Esophagus squamous epithelium (tissue), 5 donors: Measurements from ENCODE around the gene GTF3C1. TPM values are rescaled to one million over a fixed set of nuclear protein-coding genes. Genes with fewer than 3 reads are reported as not detected.

Experiments used
- DNase-seq: peaks from one replicate; lab custom pipeline; 2025; lab: John Stamatoyannopoulos, UW
- H3K27ac ChIP-seq, 4 donors: fragments of 200-600 bp; sonication (generic); one replicate each; pipeline ENCODE4 v1.5.1; 2016 to 2019; ENCODE audit warnings: mild to moderate bottlenecking in 1 of 4
- H3K27me3 ChIP-seq, 4 donors: fragments of 200-600 bp; sonication (generic); 1 replicate in 3 of 4; 2 replicates in 1 of 4; pipeline versions ENCODE4 v1.5.1 to v1.6.0; 2017 to 2021; ENCODE audit warnings: antibody characterized with exemption in 1 of 4
- H3K36me3 ChIP-seq, 3 donors: fragments of 200-600 bp; sonication (generic); one replicate each; pipeline ENCODE4 v1.5.1; 2016 to 2019
- H3K4me1 ChIP-seq, 3 donors: fragments of 200-600 bp; sonication (generic); one replicate each; pipeline ENCODE4 v1.5.1; 2017 to 2019
- H3K4me3 ChIP-seq, 4 donors: fragments of 200-600 bp; sonication (generic); 1 replicate in 3 of 4; 2 replicates in 1 of 4; pipeline ENCODE4 v1.5.1; 2016 to 2019; ENCODE audit warnings: mild to moderate bottlenecking in 2 of 4, moderate library complexity in 1 of 4
- H3K9me3 ChIP-seq, 3 donors: fragments of 200-600 bp; sonication (generic); one replicate each; pipeline ENCODE4 v1.5.1; 2016 to 2019
- POLR2A ChIP-seq, 4 donors: fragments of 450-650 bp; IDR thresholded peaks; one replicate each; pipeline ENCODE4 v1.6.1; 2017; ENCODE audit warnings: antibody characterized with exemption in 4 of 4, mild to moderate bottlenecking in 4 of 4, moderate library complexity in 3 of 4
- WGBS, 2 donors: methylation state at CpG; one replicate each; pipeline ENCODE4 v1.1.5; 2018; 5-methylcytosine and 5-hydroxymethylcytosine counted together
- intact Hi-C: fragments of 100-400 bp; cut with DNase I; formaldehyde crosslinking; loops from one replicate; pipeline ENCODE4 v1.15.0; 2022
- total RNA-seq, 4 donors: library from RNA; depleted of rRNA; stranded (reverse); fragments of >200 nt; gene quantifications; one replicate each; pipeline ENCODE4 v1.1.0, GENCODE V29; 2016
- TF ChIP-seq, protein P1 (sequence below), 6 experiments: fragments of 450-650 bp in 4 of 6; fragments of 200-600 bp in 2 of 6; sonication (generic) in 2 of 6; IDR thresholded peaks; one replicate each; pipeline ENCODE4 v1.5.1; 2016 to 2019; ENCODE audit warnings: antibody characterized with exemption in 6 of 6, mild to moderate bottlenecking in 4 of 6, moderate library complexity in 4 of 6
- donor health status: DM: yes; HTN: yes; CAD: no.

Gene GTF3C1
- total RNA-seq, 4 donors from 2014 or later: 76.5 to 171 (median 84.9) TPM

- no peaks in the 10 kb centered on the region for H3K36me3 ChIP-seq
- no peak overlapping the region for H3K4me3 ChIP-seq
- peaks cover 0 to 17% (median 11%) of the 10 kb centered on the region in 3 donors for H3K4me1 ChIP-seq
- H3K9me3 ChIP-seq: peaks cover 0 to 6% (median 6%) of the 10 kb centered on the region in 3 donors
- no peak for DNase-seq
- peaks cover 0 to 48% (median 0%) of the 10 kb centered on the region in 4 donors for H3K27me3 ChIP-seq
- 10 to 30% methylated on average over 9 to 13 of the region's 31 CpGs for WGBS, 2 donors
- intact Hi-C loops: loop anchor here (5.0 to 10.0 kb wide), 2 partner anchors 72 to 295 kb away; no protein-coding TSS in a partner anchor
- no peak overlapping the region for H3K27ac ChIP-seq
- no peak for TF ChIP-seq POLR2A (IDR thresholded peaks at IDR 0.05)
- TF ChIP-seq, protein P1, sequence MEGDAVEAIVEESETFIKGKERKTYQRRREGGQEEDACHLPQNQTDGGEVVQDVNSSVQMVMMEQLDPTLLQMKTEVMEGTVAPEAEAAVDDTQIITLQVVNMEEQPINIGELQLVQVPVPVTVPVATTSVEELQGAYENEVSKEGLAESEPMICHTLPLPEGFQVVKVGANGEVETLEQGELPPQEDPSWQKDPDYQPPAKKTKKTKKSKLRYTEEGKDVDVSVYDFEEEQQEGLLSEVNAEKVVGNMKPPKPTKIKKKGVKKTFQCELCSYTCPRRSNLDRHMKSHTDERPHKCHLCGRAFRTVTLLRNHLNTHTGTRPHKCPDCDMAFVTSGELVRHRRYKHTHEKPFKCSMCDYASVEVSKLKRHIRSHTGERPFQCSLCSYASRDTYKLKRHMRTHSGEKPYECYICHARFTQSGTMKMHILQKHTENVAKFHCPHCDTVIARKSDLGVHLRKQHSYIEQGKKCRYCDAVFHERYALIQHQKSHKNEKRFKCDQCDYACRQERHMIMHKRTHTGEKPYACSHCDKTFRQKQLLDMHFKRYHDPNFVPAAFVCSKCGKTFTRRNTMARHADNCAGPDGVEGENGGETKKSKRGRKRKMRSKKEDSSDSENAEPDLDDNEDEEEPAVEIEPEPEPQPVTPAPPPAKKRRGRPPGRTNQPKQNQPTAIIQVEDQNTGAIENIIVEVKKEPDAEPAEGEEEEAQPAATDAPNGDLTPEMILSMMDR (IDR thresholded peaks at IDR 0.05): no peak
These were observed 100.1 kb downstream of the GTF3C1 start for GRCh38 chr16:27449434-27450195.

DNA sequence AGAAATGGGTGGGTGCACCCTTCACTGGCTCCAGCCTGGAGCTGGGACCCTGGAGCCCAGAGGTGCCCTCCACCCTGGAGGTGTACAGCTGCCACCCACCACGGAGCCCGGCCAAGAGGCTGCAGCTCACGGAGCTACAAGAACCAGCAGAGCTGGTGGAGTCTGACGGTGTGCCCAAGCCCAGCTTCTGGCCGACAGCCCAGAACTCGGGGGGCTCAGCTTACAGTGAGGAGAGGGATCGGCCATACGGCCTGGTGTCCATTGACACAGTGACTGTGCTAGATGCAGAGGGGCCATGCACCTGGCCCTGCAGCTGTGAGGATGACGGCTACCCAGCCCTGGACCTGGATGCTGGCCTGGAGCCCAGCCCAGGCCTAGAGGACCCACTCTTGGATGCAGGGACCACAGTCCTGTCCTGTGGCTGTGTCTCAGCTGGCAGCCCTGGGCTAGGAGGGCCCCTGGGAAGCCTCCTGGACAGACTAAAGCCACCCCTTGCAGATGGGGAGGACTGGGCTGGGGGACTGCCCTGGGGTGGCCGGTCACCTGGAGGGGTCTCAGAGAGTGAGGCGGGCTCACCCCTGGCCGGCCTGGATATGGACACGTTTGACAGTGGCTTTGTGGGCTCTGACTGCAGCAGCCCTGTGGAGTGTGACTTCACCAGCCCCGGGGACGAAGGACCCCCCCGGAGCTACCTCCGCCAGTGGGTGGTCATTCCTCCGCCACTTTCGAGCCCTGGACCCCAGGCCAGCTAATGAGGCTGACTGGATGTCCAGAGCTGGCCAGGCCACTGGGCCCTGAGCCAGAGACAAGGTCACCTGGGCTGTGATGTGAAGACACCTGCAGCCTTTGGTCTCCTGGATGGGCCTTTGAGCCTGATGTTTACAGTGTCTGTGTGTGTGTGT is 100.9 kb downstream of the GTF3C1 start:
- Histone ChIP-seq H3K27ac (no peak overlapping the region), H3K9me3 (peaks cover 0 to 14% (median 13%) of the 10 kb centered on the region in 3 donors), H3K4me3 (no peak overlapping the region), H3K27me3 (peaks cover 0 to 48% (median 0%) of the 10 kb centered on the region in 4 donors), H3K4me1 (peaks cover 0 to 17% (median 11%) of the 10 kb centered on the region in 3 donors), H3K36me3 (no peaks in the 10 kb centered on the region)
- 87% methylated on average over 6 of the region's 19 CpGs; no CpG with 5 or more reads in 1 of the 2 donors for WGBS, 2 donors
- no peak for DNase-seq
- no peak for TF ChIP-seq POLR2A (IDR thresholded peaks at IDR 0.05)
- TF ChIP-seq, protein P1 (IDR thresholded peaks at IDR 0.05): no peak
- intact Hi-C loops: loop anchor here (5.0 kb wide), 1 partner anchor 71 kb away; no protein-coding TSS in a partner anchor

- peaks cover 0 to 48% (median 0%) of the 10 kb centered on the region in 4 donors for H3K27me3 ChIP-seq
- no peak overlapping the region for H3K27ac ChIP-seq
- no peaks in the 10 kb centered on the region for H3K36me3 ChIP-seq
- 80 to 82% methylated on average over 5 of the region's 5 CpGs for WGBS, 2 donors
- no peak for DNase-seq
- peaks cover 0 to 14% (median 13%) of the 10 kb centered on the region in 3 donors for H3K9me3 ChIP-seq
- peaks cover 0 to 17% (median 11%) of the 10 kb centered on the region in 3 donors for H3K4me1 ChIP-seq
- intact Hi-C loops: loop anchor here (5.0 kb wide), 1 partner anchor 70 kb away; no protein-coding TSS in a partner anchor
- no peak for TF ChIP-seq POLR2A (IDR thresholded peaks at IDR 0.05)
- TF ChIP-seq, protein P1 (IDR thresholded peaks at IDR 0.05): no peak
- H3K4me3 ChIP-seq: no peak overlapping the region
These were observed 102.4 kb downstream of the GTF3C1 start for GRCh38 chr16:27447301-27447700.

- Histone ChIP-seq H3K27me3 (peaks cover 0 to 48% (median 0%) of the 10 kb centered on the region in 4 donors), H3K9me3 (peaks cover 0 to 14% (median 13%) of the 10 kb centered on the region in 3 donors), H3K36me3 (no peaks in the 10 kb centered on the region), H3K4me1 (peaks cover 0 to 17% (median 11%) of the 10 kb centered on the region in 3 donors), H3K27ac (no peak overlapping the region), H3K4me3 (no peak overlapping the region)
- WGBS, 2 donors: 38 to 41% methylated on average over 3 to 4 of the region's 4 CpGs
- no peak for DNase-seq
- intact Hi-C loops: loop anchor here (5.0 kb wide), 1 partner anchor 69 kb away; no protein-coding TSS in a partner anchor
- TF ChIP-seq POLR2A (IDR thresholded peaks at IDR 0.05): no peak
- TF ChIP-seq, protein P1 (IDR thresholded peaks at IDR 0.05): no peak
These were observed 103.0 kb downstream of the GTF3C1 start for GRCh38 chr16:27446721-27447120.
